Activated gamma-delta T cell (primary cell): Measurements from ENCODE around the gene FAM228A.

ENCODE experiments used
- DNase-seq: peaks from one replicate; lab custom pipeline; 2025; lab: John Stamatoyannopoulos, UW

Gene FAM228A

DNA sequence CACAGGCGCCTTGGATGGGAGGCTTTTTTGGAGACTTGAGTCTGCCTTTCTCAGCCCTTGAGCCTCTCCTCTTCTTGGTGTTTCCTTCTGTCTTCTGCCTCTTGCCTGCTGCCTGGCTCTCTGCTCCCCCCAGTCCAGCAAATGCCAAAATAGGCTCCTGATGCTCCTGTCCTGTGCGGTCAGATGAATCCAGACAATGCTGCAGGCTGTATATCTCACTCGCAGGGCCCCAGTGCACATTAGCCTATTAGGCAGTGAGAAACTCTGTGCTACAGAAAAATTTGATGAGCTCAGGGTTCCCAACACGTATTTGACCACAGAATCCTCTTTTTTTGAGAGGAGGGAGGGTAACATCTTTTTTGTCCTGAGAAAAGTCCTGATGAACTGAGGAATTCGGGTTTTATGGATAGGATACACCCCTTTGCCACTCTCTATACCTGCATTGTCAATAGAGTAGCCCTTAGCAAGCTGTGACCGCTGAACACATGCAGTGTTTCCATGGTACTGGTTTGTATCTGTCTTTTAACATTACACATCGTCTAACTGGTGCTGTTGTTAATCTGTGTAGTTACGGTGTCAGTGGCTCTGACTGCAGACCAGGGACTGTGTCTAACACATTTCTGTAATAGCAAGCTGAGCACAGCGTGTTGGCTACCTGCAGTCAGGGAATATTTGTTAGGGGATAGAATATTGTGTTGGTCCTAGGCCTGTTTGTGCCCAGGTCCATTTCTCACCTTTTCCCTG is 50.8 kb downstream of the FAM228A start:
- DNase-seq, result no peak

DNA sequence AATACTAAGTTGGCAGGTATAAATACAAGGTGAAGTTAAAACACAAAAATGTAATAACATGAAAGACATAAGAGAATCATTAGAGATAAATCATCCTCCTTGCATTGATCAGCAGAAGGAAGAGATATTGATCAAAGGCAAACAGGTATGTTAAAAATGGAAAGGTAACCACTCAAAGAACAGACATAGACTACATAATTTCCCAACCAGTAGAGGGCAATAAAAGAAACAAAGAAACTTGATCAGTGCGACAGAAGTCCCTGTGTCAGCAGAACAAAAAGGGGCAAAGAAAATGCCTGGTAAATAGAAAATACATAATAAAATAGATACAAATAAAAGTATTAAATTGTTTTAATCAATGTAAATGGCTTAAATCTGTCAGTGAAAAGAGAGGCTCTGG is 53.6 kb downstream of the FAM228A start:
- no peak for DNase-seq

DNA sequence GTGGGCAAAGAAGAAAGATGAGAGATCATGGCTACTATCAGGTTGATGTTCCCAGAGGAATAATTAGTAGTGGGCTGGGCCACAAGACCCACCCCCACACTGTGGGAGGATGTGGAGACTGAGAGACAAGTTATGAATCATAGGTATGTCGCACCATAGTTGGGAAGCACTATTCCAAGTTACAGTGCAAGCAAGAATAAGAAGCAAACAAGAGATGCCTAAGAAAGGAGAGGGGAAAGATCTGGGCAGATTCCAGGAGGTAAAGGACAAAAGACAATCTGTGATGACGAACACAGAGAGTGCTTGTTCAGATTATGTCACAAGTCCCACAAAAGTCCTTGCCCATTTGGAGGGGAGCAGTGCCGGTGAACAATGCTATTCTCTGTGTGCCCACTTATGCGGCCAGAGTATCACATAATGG is 56.6 kb downstream of the FAM228A start:
- DNase-seq, result no peak

DNA sequence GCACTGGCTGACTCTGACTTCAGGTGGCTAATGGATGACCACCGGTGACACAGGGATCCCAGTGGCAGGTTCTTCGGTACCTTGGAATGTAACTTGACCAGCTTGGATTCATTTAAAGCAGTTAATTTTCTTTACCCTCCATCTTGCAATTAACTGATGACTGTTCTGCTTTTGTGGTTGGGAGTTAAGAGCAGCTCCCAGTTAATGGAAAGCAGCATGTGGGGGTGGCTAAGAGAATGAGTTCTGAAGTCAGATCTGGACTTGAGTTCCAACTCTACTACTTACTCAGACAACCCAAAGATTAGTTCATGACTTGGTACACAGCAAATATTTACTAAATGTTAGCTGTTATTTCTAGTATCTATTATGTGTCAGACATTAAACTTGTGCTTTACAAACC is 58.5 kb downstream of the FAM228A start:
- no peak for DNase-seq

DNA sequence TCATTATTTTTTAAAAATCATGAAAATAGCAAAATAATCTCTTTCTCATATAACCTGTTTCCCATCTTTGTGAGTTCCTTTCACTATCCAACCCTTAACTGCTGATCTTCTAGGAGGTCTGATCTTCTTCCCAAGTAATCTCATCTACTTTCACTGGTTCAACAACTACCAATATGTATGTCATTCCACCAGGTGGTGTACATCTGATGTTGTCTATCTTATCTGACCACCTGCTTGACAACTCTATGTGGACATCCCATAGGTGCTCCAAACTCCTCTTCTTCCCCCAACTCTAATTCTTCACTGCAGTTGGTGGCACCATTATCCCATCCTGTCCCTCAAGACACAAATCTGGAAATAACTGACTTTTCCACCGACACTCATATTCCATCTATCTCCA is 62.5 kb downstream of the FAM228A start:
- DNase-seq, result no peak

DNA sequence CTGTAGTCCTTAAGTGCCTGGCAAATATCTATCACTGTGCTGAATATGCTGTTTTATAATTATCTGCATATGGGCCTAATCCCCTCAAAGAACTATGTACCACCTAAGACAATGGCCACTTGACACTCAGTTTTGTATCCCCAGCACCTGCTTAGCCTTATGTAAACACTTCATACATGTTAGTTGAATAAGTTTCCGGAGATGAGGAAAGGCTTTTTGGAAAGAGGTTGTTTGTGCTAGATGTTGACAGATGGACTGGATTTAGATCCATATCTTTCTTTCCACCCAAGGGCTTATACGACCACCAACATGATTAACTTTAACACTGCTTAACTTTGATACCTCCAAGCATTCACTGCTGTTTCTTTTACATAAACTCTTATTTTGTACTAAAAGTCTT is 63.3 kb downstream of the FAM228A start:
- no peak for DNase-seq

DNA sequence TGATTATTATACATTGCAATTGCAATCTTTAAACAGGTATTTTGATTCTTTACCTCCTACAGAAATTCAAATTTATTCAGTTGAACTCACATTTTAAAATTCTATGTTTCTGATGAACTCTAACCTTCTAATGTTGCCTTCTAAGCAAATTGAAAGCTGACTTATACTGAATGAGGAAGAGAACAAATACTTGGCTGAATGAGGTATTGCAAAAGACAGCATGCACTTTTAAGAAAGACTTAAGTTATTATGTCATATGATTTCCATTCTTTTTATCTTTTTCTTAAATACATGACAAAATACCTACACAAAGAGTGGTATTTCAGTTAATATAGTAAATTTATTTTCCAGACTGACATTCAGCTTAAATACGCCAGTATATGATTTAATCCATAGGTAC is 64.7 kb downstream of the FAM228A start:
- no peak for DNase-seq
